ENCODE data around the gene CDON. TPM values are rescaled to one million over a fixed set of nuclear protein-coding genes. Genes with fewer than 3 reads are reported as not detected.

The CDON gene
- total RNA-seq, 1 experiment from 2014 or later = 0.91 TPM

- Mint-ChIP-seq H3K27me3 (ENCODE audit: insufficient read depth, unreplicated experiment) (no peaks in the 10 kb centered on the region), H3K27ac (ENCODE audit: low read depth, unreplicated experiment) (no peak overlapping the region), H3K36me3 (ENCODE audit: insufficient read depth, unreplicated experiment) (no peaks in the 10 kb centered on the region), H3K9me3 (ENCODE audit: unreplicated experiment) (no peaks in the 10 kb centered on the region), H3K4me3 (ENCODE audit: unreplicated experiment) (no peak overlapping the region), H3K4me1 (ENCODE audit: insufficient read depth, unreplicated experiment) (peaks cover 12% of the 10 kb centered on the region)
- no peak for DNase-seq (ENCODE audit: unreplicated experiment)
- intact Hi-C loops (cut with micrococcal nuclease) = no loop called here
- TF ChIP-seq CTCF (IDR thresholded peaks at IDR 0.05; ENCODE audit: unreplicated experiment) = no peak
- ChIA-PET CTCF (interaction anchor here (0.6 to 3.1 kb wide), 4 partner anchors 8 to 244 kb away, joined by 3 to 13 read pairs (median 4); no protein-coding TSS in a partner anchor), POLR2A (interaction anchor here (1.2 kb wide), 2 partner anchors 34 to 47 kb away, joined by 3 to 4 read pairs; partner anchors contain the start of gene PUS3)
- no TSS peak for BruUV-seq (replicated peaks)
Measured at GRCh38 chr11:125950178-125950490, 112.5 kb downstream of the CDON start.

DNA sequence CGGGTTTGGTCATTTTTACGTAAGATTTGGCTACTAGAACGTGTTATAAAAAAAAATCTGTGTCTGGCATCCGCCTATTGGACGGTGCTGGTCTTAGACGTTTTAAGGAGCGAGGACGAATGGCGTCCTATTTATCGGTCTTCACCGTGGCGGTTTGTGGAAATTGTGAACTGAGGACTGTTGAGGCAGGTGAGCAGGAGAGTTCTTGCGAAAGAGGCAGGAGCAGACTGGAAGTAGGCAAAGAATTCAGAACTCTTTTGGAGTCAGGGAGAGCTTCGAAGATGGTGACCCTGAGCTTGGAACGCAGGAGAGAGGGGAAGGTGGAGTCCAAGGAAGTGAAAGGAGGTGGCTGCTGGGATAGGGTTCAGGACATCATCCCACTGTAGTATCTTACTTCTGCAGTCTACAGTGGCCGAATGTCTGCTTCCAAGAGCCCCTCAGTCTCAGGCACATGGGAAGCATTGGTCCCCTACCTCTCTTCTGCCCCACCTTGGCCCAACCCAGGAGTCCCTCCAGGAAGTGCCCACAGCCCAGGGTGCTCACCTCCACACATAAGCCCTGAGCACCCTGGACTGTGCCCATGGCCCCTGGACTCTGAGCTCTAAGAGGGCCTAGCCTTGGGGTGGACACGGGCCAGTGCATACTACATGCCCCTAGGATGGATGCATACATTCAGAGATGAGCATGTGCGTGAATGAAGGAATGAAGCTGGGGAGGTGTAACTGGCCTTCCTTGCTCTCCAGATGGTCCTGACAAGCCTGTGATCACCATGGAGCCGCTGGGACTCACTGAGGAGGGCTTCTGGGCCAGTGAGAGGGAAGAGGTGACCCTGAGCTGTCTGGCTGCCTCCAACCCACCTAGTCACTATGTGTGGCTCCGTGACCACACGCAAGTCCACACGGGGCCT, 113.1 kb downstream of the CDON start:
- ChIA-PET POLR2A (interaction anchor here (1.2 kb wide), 2 partner anchors 35 to 47 kb away, joined by 3 to 4 read pairs; partner anchors contain the start of gene PUS3), CTCF (interaction anchor here (0.6 to 3.1 kb wide), 5 partner anchors 9 to 244 kb away, joined by 3 to 13 read pairs (median 3); no protein-coding TSS in a partner anchor)
- peaks cover 12% of the 10 kb centered on the region for H3K4me1 Mint-ChIP-seq (ENCODE audit: insufficient read depth, unreplicated experiment)
- DNase-seq (ENCODE audit: unreplicated experiment) = no peak
- no peaks in the 10 kb centered on the region for H3K27me3 Mint-ChIP-seq (ENCODE audit: insufficient read depth, unreplicated experiment)
- H3K4me3 Mint-ChIP-seq (ENCODE audit: unreplicated experiment) = no peak overlapping the region
- no TSS peak for BruUV-seq (replicated peaks)
- H3K9me3 Mint-ChIP-seq (ENCODE audit: unreplicated experiment) = no peaks in the 10 kb centered on the region
- no peak overlapping the region for H3K27ac Mint-ChIP-seq (ENCODE audit: low read depth, unreplicated experiment)
- TF ChIP-seq CTCF (IDR thresholded peaks at IDR 0.05; ENCODE audit: unreplicated experiment) = no peak
- H3K36me3 Mint-ChIP-seq (ENCODE audit: insufficient read depth, unreplicated experiment) = no peaks in the 10 kb centered on the region
- intact Hi-C loops (cut with micrococcal nuclease) = no loop called here

GRCh38 chr11:125948278-125949051, 114.2 kb downstream of the CDON start:
- Mint-ChIP-seq H3K4me3 (ENCODE audit: unreplicated experiment) (no peak overlapping the region), H3K36me3 (ENCODE audit: insufficient read depth, unreplicated experiment) (no peaks in the 10 kb centered on the region), H3K27ac (ENCODE audit: low read depth, unreplicated experiment) (no peak overlapping the region), H3K9me3 (ENCODE audit: unreplicated experiment) (no peaks in the 10 kb centered on the region), H3K4me1 (ENCODE audit: insufficient read depth, unreplicated experiment) (peaks cover 12% of the 10 kb centered on the region), H3K27me3 (ENCODE audit: insufficient read depth, unreplicated experiment) (no peaks in the 10 kb centered on the region)
- intact Hi-C loops (cut with micrococcal nuclease) = no loop called here
- CTCF ChIA-PET = interaction anchor here (0.7 to 1.9 kb wide), 3 partner anchors 25 to 245 kb away, joined by 3 to 5 read pairs (median 3); no protein-coding TSS in a partner anchor
- BruUV-seq (replicated peaks) = no TSS peak
- POLR2A ChIA-PET = interaction anchor here (0.7 kb wide), 1 partner anchor 9 kb away, joined by 3 read pairs; no protein-coding TSS in a partner anchor
- no peak for TF ChIP-seq CTCF (IDR thresholded peaks at IDR 0.05; ENCODE audit: unreplicated experiment)
- DNase-seq (ENCODE audit: unreplicated experiment) = no peak

Measured in MCF 10A (cell line).